ENCODE measurements around the gene NRP1. TPM values are rescaled to one million over a fixed set of nuclear protein-coding genes. Genes with fewer than 3 reads are reported as not detected.

Gene NRP1
- total RNA-seq, 4 donors from 2014 or later = 47.1 to 286 (median 111) TPM

GRCh38 chr10:33248638-33249037 lies 85.8 kb downstream of the NRP1 start:
- no peaks in the 10 kb centered on the region for H3K27me3 ChIP-seq
- peak overlapping the region in 1 of 2 donors; percentile 9 for H3K27ac ChIP-seq
- no peak for DNase-seq
- TF ChIP-seq CTCF (IDR thresholded peaks at IDR 0.05) (no peak), POLR2A (IDR thresholded peaks at IDR 0.05) (no peak)
- H3K9me3 ChIP-seq = no peaks in the 10 kb centered on the region
- H3K4me3 ChIP-seq = no peak overlapping the region
- no peaks in the 10 kb centered on the region for H3K4me1 ChIP-seq
- no peaks in the 10 kb centered on the region for H3K36me3 ChIP-seq
- intact Hi-C loops (cut with DNase I; ENCODE audit: low total_unique reads) = no loop called here

- Histone ChIP-seq H3K4me3 (no peak overlapping the region), H3K36me3 (no peaks in the 10 kb centered on the region), H3K27ac (no peak overlapping the region), H3K4me1 (no peaks in the 10 kb centered on the region), H3K9me3 (no peaks in the 10 kb centered on the region), H3K27me3 (no peaks in the 10 kb centered on the region)
- TF ChIP-seq POLR2A (IDR thresholded peaks at IDR 0.05) (no peak), CTCF (IDR thresholded peaks at IDR 0.05) (no peak)
- DNase-seq = no peak
- intact Hi-C loops (cut with DNase I; ENCODE audit: low total_unique reads) = no loop called here
Measured at GRCh38 chr10:33247221-33247922, 87.1 kb downstream of the NRP1 start.

GRCh38 chr10:33245343-33245742 lies 89.1 kb downstream of the NRP1 start:
- Histone ChIP-seq H3K27me3 (no peaks in the 10 kb centered on the region), H3K36me3 (no peaks in the 10 kb centered on the region), H3K27ac (no peak overlapping the region), H3K4me3 (no peak overlapping the region), H3K9me3 (no peaks in the 10 kb centered on the region), H3K4me1 (no peaks in the 10 kb centered on the region)
- intact Hi-C loops (cut with DNase I; ENCODE audit: low total_unique reads) = no loop called here
- no peak for TF ChIP-seq CTCF (IDR thresholded peaks at IDR 0.05)
- no peak for DNase-seq

GRCh38 chr10:33244354-33244967 lies 90.0 kb downstream of the NRP1 start:
- DNase-seq = no peak
- H3K4me3 ChIP-seq = no peak overlapping the region
- no peaks in the 10 kb centered on the region for H3K9me3 ChIP-seq
- H3K27ac ChIP-seq = no peak overlapping the region
- TF ChIP-seq POLR2A (IDR thresholded peaks at IDR 0.05) = no peak
- TF ChIP-seq CTCF (IDR thresholded peaks at IDR 0.05) = no peak
- H3K27me3 ChIP-seq = no peaks in the 10 kb centered on the region
- intact Hi-C loops (cut with DNase I; ENCODE audit: low total_unique reads) = no loop called here
- H3K4me1 ChIP-seq = no peaks in the 10 kb centered on the region
- H3K36me3 ChIP-seq = no peaks in the 10 kb centered on the region

GRCh38 chr10:33243703-33244102 lies 90.8 kb downstream of the NRP1 start:
- Histone ChIP-seq H3K9me3 (no peaks in the 10 kb centered on the region), H3K4me3 (no peak overlapping the region), H3K36me3 (no peaks in the 10 kb centered on the region), H3K4me1 (no peaks in the 10 kb centered on the region), H3K27me3 (no peaks in the 10 kb centered on the region), H3K27ac (no peak overlapping the region)
- intact Hi-C loops (cut with DNase I; ENCODE audit: low total_unique reads) = no loop called here
- DNase-seq = no peak
- TF ChIP-seq CTCF (IDR thresholded peaks at IDR 0.05) = no peak
